Kidney glomerular epithelial cell (primary cell): ENCODE data around the gene HIVEP3.

Experiments
- DNase-seq: peaks from one replicate; lab custom pipeline; 2025; lab: John Stamatoyannopoulos, UW

HIVEP3 gene

GRCh38 chr1:41682845-41683625, 235.7 kb downstream of the HIVEP3 start:
- no peak for DNase-seq

GRCh38 chr1:41682149-41682548, 236.6 kb downstream of the HIVEP3 start:
- no peak for DNase-seq

GRCh38 chr1:41681331-41682098, 237.2 kb downstream of the HIVEP3 start:
- DNase-seq = no peak

GRCh38 chr1:41679994-41680393, 238.7 kb downstream of the HIVEP3 start:
- no peak for DNase-seq

- no peak for DNase-seq
Observed at GRCh38 chr1:41679531-41679930, 239.2 kb downstream of the HIVEP3 start.

GRCh38 chr1:41678111-41678878, 240.4 kb downstream of the HIVEP3 start:
- no peak for DNase-seq

GRCh38 chr1:41677620-41678019, 241.1 kb downstream of the HIVEP3 start:
- no peak for DNase-seq

- no peak for DNase-seq
Observed at GRCh38 chr1:41675401-41675800, 243.3 kb downstream of the HIVEP3 start.

- DNase-seq = no peak
Observed at GRCh38 chr1:41674522-41674921, 244.2 kb downstream of the HIVEP3 start.

GRCh38 chr1:41673806-41674205, 244.9 kb downstream of the HIVEP3 start:
- no peak for DNase-seq

- DNase-seq = no peak
Observed at GRCh38 chr1:41673378-41673777, 245.3 kb downstream of the HIVEP3 start.

- no peak for DNase-seq
Observed at GRCh38 chr1:41672641-41673361, 245.9 kb downstream of the HIVEP3 start.

GRCh38 chr1:41672173-41672572, 246.5 kb downstream of the HIVEP3 start:
- DNase-seq = peak; percentile 83

GRCh38 chr1:41671116-41671755, 247.5 kb downstream of the HIVEP3 start:
- no peak for DNase-seq

- peak; percentile 83 for DNase-seq
Observed at GRCh38 chr1:41670217-41670957, 248.3 kb downstream of the HIVEP3 start.

- DNase-seq = no peak
Observed at GRCh38 chr1:41668967-41669366, 249.8 kb downstream of the HIVEP3 start.

- DNase-seq = no peak
Observed at GRCh38 chr1:41668054-41668660, 250.6 kb downstream of the HIVEP3 start.

- no peak for DNase-seq
Observed at GRCh38 chr1:41666981-41667631, 251.6 kb downstream of the HIVEP3 start.
